D721Med (cell line): ENCODE data around the gene GPR3.

ENCODE experiments used
- DNase-seq: peaks from one replicate; pipeline ENCODE4 v3.0.0; 2011; ENCODE audit warnings: low spot score; ENCODE audit not compliant: insufficient read length
- FAIRE-seq: peaks from 2 replicates; lab custom pipeline; 2011; peaks lifted over from hg19 to GRCh38; lab: Jason Lieb, UNC
- CTCF ChIP-seq: IDR thresholded peaks from 2 replicates; pipeline ENCODE4 v1.5.1; 2012; ENCODE audit warnings: mild to moderate bottlenecking, control low read depth; ENCODE audit not compliant: insufficient read depth; ENCODE audit errors: missing control alignments

The GPR3 gene

GRCh38 chr1:27418326-27419185 lies 26.1 kb downstream of the GPR3 start:
- no peak for TF ChIP-seq CTCF
- FAIRE-seq (no peak), DNase-seq (no peak)

- no peak for FAIRE-seq
- no peak for DNase-seq
- no peak for TF ChIP-seq CTCF
These were observed 31.3 kb downstream of the GPR3 start for GRCh38 chr1:27423709-27424108.

GRCh38 chr1:27427329-27427728 lies 34.9 kb downstream of the GPR3 start:
- no peak for TF ChIP-seq CTCF
- DNase-seq (no peak), FAIRE-seq (no peak)

- no peak for DNase-seq
- FAIRE-seq: no peak
- TF ChIP-seq CTCF: no peak
These were observed 35.4 kb downstream of the GPR3 start for GRCh38 chr1:27427816-27428315.

- DNase-seq (no peak), FAIRE-seq (no peak)
These were observed 36.0 kb downstream of the GPR3 start for GRCh38 chr1:27428316-27429028.

GRCh38 chr1:27429029-27429425 lies 36.6 kb downstream of the GPR3 start:
- no peak for TF ChIP-seq CTCF
- no peak for FAIRE-seq
- no peak for DNase-seq

More at GRCh38 chr1:27428316-27429028, 36.0 kb downstream of the GPR3 start:
- TF ChIP-seq CTCF: no peak
